Activated CD4-positive, alpha-beta memory T cell treated with anti-CD3 and anti-CD28 coated beads, Interleukin-2, amount 10 ng/mL, durations not matched to agents 7 days and 5 days (primary cell): ENCODE results near the gene SLC13A3. TPM values are rescaled to one million over a fixed set of nuclear protein-coding genes. Genes with fewer than 3 reads are reported as not detected.

Experiments used
- CTCF ChIA-PET: fragments of 350-600 bp; sonication (Branson Sonifier 250); formaldehyde crosslinking; loops from one replicate; lab custom pipeline; 2021; ENCODE audit warnings: antibody characterized with exemption, inconsistent platforms; lab: Charles Lee
- POLR2A ChIA-PET: fragments of 350-600 bp; sonication (Branson Sonifier 250); formaldehyde crosslinking; loops from one replicate; lab custom pipeline; 2021; ENCODE audit warnings: antibody characterized with exemption; lab: Charles Lee
- DNase-seq: peaks from one replicate; pipeline ENCODE4 v3.0.0-alpha.2; 2020
- H3K27ac Mint-ChIP-seq: one replicate; pipeline ENCODE4 v1.8.0; 2021; ENCODE audit warnings: mild to moderate bottlenecking, mixed read lengths
- H3K27me3 Mint-ChIP-seq: one replicate; pipeline ENCODE4 v1.8.0; 2021; ENCODE audit warnings: mixed read lengths
- H3K36me3 Mint-ChIP-seq: one replicate; pipeline ENCODE4 v1.8.0; 2021; ENCODE audit warnings: low read depth, mixed read lengths
- H3K4me1 Mint-ChIP-seq: one replicate; pipeline ENCODE4 v1.8.0; 2021; ENCODE audit warnings: mixed read lengths
- H3K4me3 Mint-ChIP-seq: one replicate; pipeline ENCODE4 v1.8.0; 2021; ENCODE audit warnings: mild to moderate bottlenecking, mixed read lengths
- H3K9me3 Mint-ChIP-seq: one replicate; pipeline ENCODE4 v1.8.0; 2021; ENCODE audit warnings: mixed read lengths
- total RNA-seq, 2 experiments: library from RNA; stranded (reverse); gene quantifications; one replicate each; pipeline ENCODE4 v1.2.3, GENCODE V29; 2021

The SLC13A3 gene
- total RNA-seq, 2 experiments from 2014 or later = not detected

- POLR2A ChIA-PET = no interaction called here
- Mint-ChIP-seq H3K4me1 (peaks cover 16% of the 10 kb centered on the region), H3K36me3 (no peaks in the 10 kb centered on the region), H3K9me3 (peaks cover 3% of the 10 kb centered on the region), H3K27me3 (peaks cover 36% of the 10 kb centered on the region), H3K27ac (no peak overlapping the region), H3K4me3 (no peak overlapping the region)
- no peak for DNase-seq
- CTCF ChIA-PET = no interaction called here
Measured at GRCh38 chr20:46570956-46571355, 80.3 kb downstream of the SLC13A3 start.

DNA sequence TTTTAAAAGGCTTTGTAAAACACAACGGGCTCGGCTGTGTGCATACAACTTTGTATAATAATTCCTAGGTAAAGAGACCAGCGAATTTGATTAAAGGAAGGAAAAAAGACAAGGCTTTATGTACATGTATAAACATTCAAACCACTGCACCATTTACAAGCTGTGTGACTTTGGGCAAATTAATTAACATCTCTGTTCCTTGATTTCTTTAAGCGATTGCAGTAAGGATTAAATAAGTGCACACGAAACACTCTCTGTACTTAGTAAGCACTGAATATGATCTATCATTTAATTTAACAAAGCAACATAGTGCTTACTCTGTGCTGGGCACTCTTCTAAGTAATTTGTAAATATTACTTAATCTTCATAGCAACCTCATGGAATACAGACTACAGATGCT, 81.3 kb downstream of the SLC13A3 start:
- Mint-ChIP-seq H3K27ac (no peak overlapping the region), H3K27me3 (peaks cover 40% of the 10 kb centered on the region), H3K4me3 (no peak overlapping the region), H3K9me3 (peaks cover 3% of the 10 kb centered on the region), H3K36me3 (no peaks in the 10 kb centered on the region), H3K4me1 (peaks cover 13% of the 10 kb centered on the region)
- DNase-seq = no peak
- CTCF ChIA-PET = interaction anchor here (0.6 kb wide), 1 partner anchor 111 kb away, joined by 4 read pairs; no protein-coding TSS in a partner anchor
- POLR2A ChIA-PET = no interaction called here

DNA sequence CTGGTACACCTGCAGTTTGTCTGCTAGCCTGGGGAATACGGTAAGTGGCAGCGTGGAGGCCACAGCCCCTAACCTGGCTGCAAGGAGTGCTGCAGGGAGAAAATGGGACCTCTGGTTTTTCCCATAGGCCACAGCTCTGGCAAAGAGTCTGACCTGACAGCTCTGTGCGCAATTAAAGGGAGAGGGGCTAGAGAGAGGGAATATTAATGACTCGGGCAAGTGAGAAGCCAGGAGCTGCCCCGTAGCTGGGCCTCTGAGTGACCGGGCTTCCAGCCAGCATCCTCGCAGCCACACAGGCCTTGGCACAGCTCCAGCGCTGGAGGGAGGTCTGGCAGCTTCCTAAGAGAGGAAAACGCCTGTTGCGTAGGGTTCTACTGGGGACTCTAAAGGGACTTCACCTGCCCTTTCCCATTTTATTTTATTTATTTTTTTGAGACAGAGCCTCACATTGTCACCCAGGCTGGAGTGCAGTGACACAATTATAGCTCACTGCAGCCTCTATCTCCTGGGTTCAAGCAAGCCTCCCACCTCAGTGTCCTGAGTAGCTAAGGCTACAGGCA, 82.6 kb downstream of the SLC13A3 start:
- Mint-ChIP-seq H3K36me3 (no peaks in the 10 kb centered on the region), H3K4me3 (no peak overlapping the region), H3K27ac (no peak overlapping the region), H3K9me3 (peaks cover 3% of the 10 kb centered on the region), H3K27me3 (peaks cover 40% of the 10 kb centered on the region), H3K4me1 (peaks cover 8% of the 10 kb centered on the region)
- CTCF ChIA-PET = interaction anchor here (1.4 kb wide), 1 partner anchor 17 kb away, joined by 5 read pairs; no protein-coding TSS in a partner anchor
- no peak for DNase-seq
- POLR2A ChIA-PET = no interaction called here

GRCh38 chr20:46566125-46566524, 85.1 kb downstream of the SLC13A3 start:
- Mint-ChIP-seq H3K27ac (no peak overlapping the region), H3K36me3 (no peaks in the 10 kb centered on the region), H3K4me3 (no peak overlapping the region), H3K4me1 (peaks cover 5% of the 10 kb centered on the region), H3K9me3 (no peaks in the 10 kb centered on the region), H3K27me3 (peaks cover 27% of the 10 kb centered on the region)
- ChIA-PET CTCF (no interaction called here), POLR2A (interaction anchor here (1.5 kb wide), 1 partner anchor 9 kb away, joined by 3 read pairs; no protein-coding TSS in a partner anchor)
- DNase-seq = no peak

DNA sequence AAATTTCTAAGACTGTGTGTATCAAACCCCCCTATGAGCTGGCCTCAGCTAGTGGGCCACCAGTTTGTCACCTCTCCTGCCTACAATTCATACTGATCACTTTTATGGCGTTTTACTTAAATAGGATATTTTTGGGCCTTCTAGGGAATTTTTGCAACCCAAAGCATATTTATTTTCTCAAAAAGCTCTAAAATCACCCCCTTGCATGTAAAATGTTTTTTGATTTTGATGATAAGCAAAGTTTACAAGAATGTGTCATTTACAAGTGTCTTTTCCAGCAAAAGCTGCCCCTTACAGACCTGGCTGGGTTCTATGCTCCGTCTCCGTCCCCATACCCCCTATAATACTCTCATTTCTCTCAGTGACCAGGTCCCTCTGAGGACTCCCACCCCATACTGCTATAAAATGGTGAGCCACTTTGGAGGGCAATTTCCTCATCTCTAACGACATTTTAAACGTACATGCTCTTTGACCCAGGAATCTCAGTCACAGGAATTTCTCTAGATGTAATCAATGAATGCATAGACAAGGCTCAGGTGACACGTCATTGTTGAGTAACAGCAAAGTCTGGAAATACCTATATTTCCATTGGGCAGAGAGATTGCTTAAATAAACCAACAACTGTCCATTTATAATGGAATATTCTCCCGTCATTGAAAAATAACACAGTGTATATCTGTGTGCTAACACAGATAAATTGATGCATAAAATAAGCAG, 86.9 kb downstream of the SLC13A3 start:
- no peak overlapping the region for H3K4me3 Mint-ChIP-seq
- ChIA-PET CTCF (interaction anchor here (0.7 to 1.6 kb wide), 3 partner anchors 10 to 20 kb away, joined by 3 to 5 read pairs (median 3); no protein-coding TSS in a partner anchor), POLR2A (interaction anchor here (0.9 to 1.5 kb wide), 2 partner anchors 20 to 126 kb away, joined by 4 to 7 read pairs; partner anchors contain the start of gene TP53RK)
- H3K9me3 Mint-ChIP-seq = no peaks in the 10 kb centered on the region
- peaks cover 16% of the 10 kb centered on the region for H3K27me3 Mint-ChIP-seq
- H3K36me3 Mint-ChIP-seq = peaks cover 4% of the 10 kb centered on the region
- peaks cover 22% of the 10 kb centered on the region for H3K4me1 Mint-ChIP-seq
- no peak overlapping the region for H3K27ac Mint-ChIP-seq
- no peak for DNase-seq

- CTCF ChIA-PET = interaction anchor here (0.7 to 1.6 kb wide), 3 partner anchors 11 to 19 kb away, joined by 3 to 5 read pairs (median 3); no protein-coding TSS in a partner anchor
- Mint-ChIP-seq H3K36me3 (peaks cover 4% of the 10 kb centered on the region), H3K4me1 (peaks cover 25% of the 10 kb centered on the region), H3K27me3 (peaks cover 16% of the 10 kb centered on the region), H3K9me3 (no peaks in the 10 kb centered on the region), H3K4me3 (no peak overlapping the region), H3K27ac (no peak overlapping the region)
- POLR2A ChIA-PET = interaction anchor here (1.5 kb wide), 1 partner anchor 126 kb away, joined by 7 read pairs; the partner anchor contains the start of gene TP53RK
- DNase-seq = no peak
Measured at GRCh38 chr20:46563860-46564221, 87.4 kb downstream of the SLC13A3 start.

- Mint-ChIP-seq H3K4me3 (no peak overlapping the region), H3K27me3 (peaks cover 13% of the 10 kb centered on the region), H3K27ac (no peak overlapping the region), H3K9me3 (no peaks in the 10 kb centered on the region), H3K4me1 (peaks cover 29% of the 10 kb centered on the region), H3K36me3 (peaks cover 4% of the 10 kb centered on the region)
- DNase-seq = no peak
- ChIA-PET CTCF (interaction anchor here (0.8 to 2.4 kb wide), 7 partner anchors 11 to 119 kb away, joined by 3 to 20 read pairs (median 5); no protein-coding TSS in a partner anchor), POLR2A (interaction anchor here (1.4 kb wide), 1 partner anchor 50 kb away, joined by 3 read pairs; the partner anchor contains the start of gene ZNF334)
Measured at GRCh38 chr20:46563170-46563859, 87.9 kb downstream of the SLC13A3 start.

GRCh38 chr20:46562373-46563169, 88.7 kb downstream of the SLC13A3 start:
- ChIA-PET CTCF (interaction anchor here (0.6 to 2.4 kb wide), 10 partner anchors 10 to 697 kb away, joined by 3 to 20 read pairs (median 6); partner anchors contain the start of genes OCSTAMP and TP53RK), POLR2A (interaction anchor here (1.4 to 1.9 kb wide), 2 partner anchors 10 to 50 kb away, joined by 3 to 8 read pairs; partner anchors contain the start of gene ZNF334)
- DNase-seq = peak; percentile 74
- Mint-ChIP-seq H3K9me3 (no peaks in the 10 kb centered on the region), H3K4me1 (peaks cover 35% of the 10 kb centered on the region), H3K4me3 (no peak overlapping the region), H3K27ac (no peak overlapping the region), H3K27me3 (peaks cover 11% of the 10 kb centered on the region), H3K36me3 (peaks cover 4% of the 10 kb centered on the region)

GRCh38 chr20:46562009-46562372, 89.3 kb downstream of the SLC13A3 start:
- ChIA-PET POLR2A (interaction anchor here (1.4 to 1.9 kb wide), 2 partner anchors 9 to 49 kb away, joined by 3 to 8 read pairs; partner anchors contain the start of gene ZNF334), CTCF (interaction anchor here (0.6 to 2.4 kb wide), 8 partner anchors 10 to 733 kb away, joined by 3 to 20 read pairs (median 6); partner anchors contain the start of genes OCSTAMP and TP53RK)
- Mint-ChIP-seq H3K27ac (no peak overlapping the region), H3K4me3 (no peak overlapping the region), H3K36me3 (peaks cover 6% of the 10 kb centered on the region), H3K27me3 (peaks cover 8% of the 10 kb centered on the region), H3K9me3 (no peaks in the 10 kb centered on the region), H3K4me1 (peaks cover 38% of the 10 kb centered on the region)
- no peak for DNase-seq

GRCh38 chr20:46559685-46560440, 91.4 kb downstream of the SLC13A3 start:
- Mint-ChIP-seq H3K4me3 (no peak overlapping the region), H3K36me3 (peaks cover 8% of the 10 kb centered on the region), H3K27ac (no peak overlapping the region), H3K9me3 (no peaks in the 10 kb centered on the region), H3K27me3 (no peaks in the 10 kb centered on the region), H3K4me1 (peaks cover 53% of the 10 kb centered on the region)
- ChIA-PET POLR2A (interaction anchor here (1.2 kb wide), 1 partner anchor 130 kb away, joined by 3 read pairs; the partner anchor contains the start of gene TP53RK), CTCF (interaction anchor here (0.8 to 2.3 kb wide), 2 partner anchors 10 to 15 kb away, joined by 4 to 13 read pairs; no protein-coding TSS in a partner anchor)
- DNase-seq = no peak

DNA sequence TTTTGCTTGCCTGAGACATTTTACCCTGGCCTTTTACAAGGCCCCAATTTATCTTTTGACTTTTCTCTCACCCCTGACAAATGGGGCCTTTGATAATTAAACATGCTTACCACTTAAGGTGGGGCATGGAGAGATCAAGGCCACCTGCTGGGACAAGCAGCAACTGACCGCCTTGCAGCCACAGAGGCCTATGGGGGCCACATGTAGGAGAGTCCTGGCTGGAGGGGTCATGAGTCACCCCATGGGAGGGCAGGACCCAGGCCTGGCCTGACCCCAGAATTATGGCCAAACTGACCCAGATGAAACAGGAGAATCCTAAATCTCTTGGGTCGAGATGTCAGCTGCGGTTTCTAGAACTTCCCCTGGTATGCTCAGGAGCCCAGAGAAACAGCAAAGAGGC, 92.3 kb downstream of the SLC13A3 start:
- peaks cover 61% of the 10 kb centered on the region for H3K4me1 Mint-ChIP-seq
- H3K4me3 Mint-ChIP-seq = no peak overlapping the region
- no peaks in the 10 kb centered on the region for H3K9me3 Mint-ChIP-seq
- peaks cover 8% of the 10 kb centered on the region for H3K36me3 Mint-ChIP-seq
- no peaks in the 10 kb centered on the region for H3K27me3 Mint-ChIP-seq
- ChIA-PET CTCF (interaction anchor here (0.7 to 2.3 kb wide), 4 partner anchors 9 to 127 kb away, joined by 3 to 13 read pairs (median 4); no protein-coding TSS in a partner anchor), POLR2A (interaction anchor here (1.2 kb wide), 1 partner anchor 131 kb away, joined by 3 read pairs; the partner anchor contains the start of gene TP53RK)
- no peak overlapping the region for H3K27ac Mint-ChIP-seq
- no peak for DNase-seq
